Suprapubic skin (tissue), 4 donors: ENCODE measurements around the gene MOSPD2. TPM values are rescaled to one million over a fixed set of nuclear protein-coding genes. Genes with fewer than 3 reads are reported as not detected.

Source experiments
- DNase-seq, 2 donors: peaks; one replicate each; pipeline ENCODE4 v3.0.0-alpha.2; 2019; ENCODE audit warnings: low spot score in 2 of 2
- H3K27ac ChIP-seq: fragments of 200-600 bp; sonication (generic); one replicate; pipeline ENCODE4 v1.5.1; 2019
- H3K27me3 ChIP-seq: fragments of 200-600 bp; sonication (generic); one replicate; pipeline ENCODE4 v1.5.1; 2019
- H3K36me3 ChIP-seq: fragments of 200-600 bp; sonication (generic); one replicate; pipeline ENCODE4 v1.5.1; 2019
- H3K4me1 ChIP-seq: fragments of 200-600 bp; sonication (generic); one replicate; pipeline ENCODE4 v1.5.1; 2019
- H3K4me3 ChIP-seq: fragments of 200-600 bp; sonication (generic); one replicate; pipeline ENCODE4 v1.5.1; 2019; ENCODE audit warnings: mild to moderate bottlenecking
- H3K9me3 ChIP-seq: fragments of 200-600 bp; sonication (generic); one replicate; pipeline ENCODE4 v1.5.1; 2019
- CTCF ChIP-seq, 2 donors: fragments of 200-600 bp in 1 of 2; fragments of 450-650 bp in 1 of 2; sonication (generic) in 1 of 2; IDR thresholded peaks; one replicate each; pipeline ENCODE4 v1.5.1; 2016 to 2019; ENCODE audit warnings: antibody characterized with exemption in 2 of 2, mild to moderate bottlenecking in 1 of 2, moderate library complexity in 1 of 2
- EP300 ChIP-seq: sonication (generic); formaldehyde crosslinking; IDR thresholded peaks from one replicate; pipeline ENCODE4 v1.6.1; 2017; ENCODE audit warnings: antibody characterized with exemption
- POLR2A ChIP-seq, 2 donors: fragments of 450-650 bp; IDR thresholded peaks; one replicate each; pipeline ENCODE4 v1.6.1; 2017; ENCODE audit warnings: antibody characterized with exemption in 2 of 2, mild to moderate bottlenecking in 2 of 2, moderate library complexity in 2 of 2
- POLR2AphosphoS5 ChIP-seq, 3 donors: sonication (generic); formaldehyde crosslinking; IDR thresholded peaks; one replicate each; pipeline ENCODE4 v1.6.1; 2017; ENCODE audit warnings: antibody characterized with exemption in 3 of 3
- WGBS: methylation state at CpG from one replicate; pipeline ENCODE4 v1.1.5; 2018; 5-methylcytosine and 5-hydroxymethylcytosine counted together
- total RNA-seq, 4 donors: library from RNA; depleted of rRNA; stranded (reverse); fragments of >200 nt; gene quantifications; one replicate each; pipeline ENCODE4 v1.1.0, GENCODE V29; 2016

MOSPD2 gene
- total RNA-seq, 4 donors from 2014 or later = 15.9 to 56.8 (median 25.0) TPM

- Histone ChIP-seq H3K4me3 (no peak overlapping the region), H3K27me3 (no peaks in the 10 kb centered on the region), H3K4me1 (no peaks in the 10 kb centered on the region), H3K27ac (no peak overlapping the region), H3K36me3 (no peaks in the 10 kb centered on the region), H3K9me3 (no peaks in the 10 kb centered on the region)
- 55% methylated on average over 1 of the region's 1 CpG for WGBS
- no peak for DNase-seq
- no peak for TF ChIP-seq CTCF (IDR thresholded peaks at IDR 0.05)
- TF ChIP-seq POLR2A (IDR thresholded peaks at IDR 0.05) = no peak
- TF ChIP-seq EP300 = no peak
- no peak for TF ChIP-seq POLR2AphosphoS5 (IDR thresholded peaks at IDR 0.05)
These were observed 90.4 kb downstream of the MOSPD2 start for GRCh38 chrX:14963447-14964236.

- Histone ChIP-seq H3K4me3 (no peak overlapping the region), H3K4me1 (no peaks in the 10 kb centered on the region), H3K27ac (no peak overlapping the region), H3K27me3 (no peaks in the 10 kb centered on the region), H3K9me3 (no peaks in the 10 kb centered on the region), H3K36me3 (no peaks in the 10 kb centered on the region)
- DNase-seq = no peak
- TF ChIP-seq POLR2A (IDR thresholded peaks at IDR 0.05) (no peak), POLR2AphosphoS5 (IDR thresholded peaks at IDR 0.05) (no peak), CTCF (IDR thresholded peaks at IDR 0.05) (no peak), EP300 (no peak)
- 79% methylated on average over 2 of the region's 2 CpGs for WGBS
These were observed 91.3 kb downstream of the MOSPD2 start for GRCh38 chrX:14964500-14964899.

Other genes starting within 250 kb of the MOSPD2 start
- 1 to 10 TPM in 2 of 4 donors, under 1 TPM in 2; 0.79 to 1.9 (median 0.94) TPM for gene FANCB, start 352 bp upstream of the MOSPD2 start, total RNA-seq